A549 (cell line): ENCODE measurements around the gene TUBA4B. TPM values are rescaled to one million over a fixed set of nuclear protein-coding genes. Genes with fewer than 3 reads are reported as not detected.

ENCODE experiments used
- ATAC-seq, 2 experiments: fragments of 200-7000 bp in 1 of 2; fragments of >200 bp in 1 of 2; cut with Nextera tagmentation in 1 of 2; cut with Tn5 transposase in 1 of 2; 3 replicates each; pipeline versions ENCODE4 v1.8.0 to v1.9.1; 2018 to 2020; ENCODE audit warnings: mild to moderate bottlenecking in 1 of 2, moderate library complexity in 1 of 2
- CTCF ChIA-PET: fragments of 300-600 bp; sonication (Branson Sonifier 250); formaldehyde crosslinking; extraction: SDS; loops from one replicate; lab custom pipeline; 2021; ENCODE audit warnings: antibody characterized with exemption, inconsistent platforms; lab: Yijun Ruan, JAX
- POLR2A ChIA-PET: fragments of 350-600 bp; formaldehyde crosslinking; extraction: SDS; loops from one replicate; lab custom pipeline; 2021; ENCODE audit warnings: antibody characterized with exemption, inconsistent platforms; lab: Yijun Ruan, JAX
- DNase-seq, 2 experiments: peaks; one replicate each; pipeline versions ENCODE4 v3.0.0 to v3.0.0-alpha.2; 2011 to 2016; ENCODE audit warnings: low read depth in 1 of 2, low spot score in 1 of 2
- FAIRE-seq: peaks from 2 replicates; lab custom pipeline; 2011; peaks lifted over from hg19 to GRCh38; lab: Jason Lieb, UNC
- H3K27ac ChIP-seq, 2 experiments: fragments of >200 bp; sonication (Bioruptor Twin); formaldehyde crosslinking; 3 replicates each; pipeline ENCODE4 v1.5.1; 2016 to 2017
- H3K4me1 ChIP-seq: fragments of >200 bp; sonication (Bioruptor Twin); formaldehyde crosslinking; 3 replicates; pipeline ENCODE4 v1.6.1; 2016
- H3K4me2 ChIP-seq: fragments of >200 bp; sonication (Bioruptor Twin); formaldehyde crosslinking; 3 replicates; pipeline ENCODE4 v1.6.1; 2016
- H3K4me3 ChIP-seq: fragments of >200 bp; sonication (Bioruptor Twin); formaldehyde crosslinking; 3 replicates; pipeline ENCODE4 v1.5.1; 2016
- H3K9me3 ChIP-seq: fragments of >200 bp; sonication (Bioruptor Twin); formaldehyde crosslinking; 3 replicates; pipeline ENCODE4 v1.6.1; 2016
- BHLHE40 ChIP-seq: IDR thresholded peaks from 2 replicates; pipeline ENCODE4 v1.6.1; 2012; ENCODE audit warnings: low read depth, low read length, inconsistent platforms
- CHD2 ChIP-seq: fragments of 150-350 bp; IDR thresholded peaks from 2 replicates; pipeline ENCODE4 v1.6.1; 2014; ENCODE audit warnings: low read length; ENCODE audit not compliant: partially characterized antibody
- FOSB ChIP-seq: fragments of 250-450 bp; sonication (Bioruptor Pico); IDR thresholded peaks from 2 replicates; pipeline ENCODE4 v1.5.0; 2020; ENCODE audit warnings: mild to moderate bottlenecking, moderate library complexity
- FOSL2 ChIP-seq, 2 experiments: fragments of 450-650 bp in 1 of 2; fragments of >200 bp in 1 of 2; sonication (Bioruptor Twin) in 1 of 2; formaldehyde crosslinking; IDR thresholded peaks; 2 replicates each; pipeline versions ENCODE4 v1.5.0 to v1.6.1; 2016 to 2020; ENCODE audit warnings: mild to moderate bottlenecking in 1 of 2, moderate library complexity in 1 of 2
- GATA3 ChIP-seq: IDR thresholded peaks from 2 replicates; pipeline ENCODE4 v1.6.1; 2012; ENCODE audit warnings: borderline replicate concordance
- HES2 ChIP-seq: fragments of >200 bp; sonication (Bioruptor Twin); formaldehyde crosslinking; IDR thresholded peaks from 2 replicates; pipeline ENCODE4 v1.6.1; 2016
- HEYL ChIP-seq: fragments of 250-450 bp; sonication (Bioruptor Pico); IDR thresholded peaks from 2 replicates; pipeline ENCODE4 v1.8.0; 2021; ENCODE audit warnings: mild to moderate bottlenecking, moderate library complexity
- HMGXB4 ChIP-seq: fragments of 250-450 bp; sonication (Bioruptor Pico); IDR thresholded peaks from 2 replicates; pipeline ENCODE4 v1.5.0; 2021; ENCODE audit warnings: mild to moderate bottlenecking, moderate library complexity, borderline replicate concordance
- JUNB ChIP-seq: fragments of >200 bp; sonication (Bioruptor Twin); formaldehyde crosslinking; IDR thresholded peaks from 2 replicates; pipeline ENCODE4 v1.6.1; 2016
- KDM1A ChIP-seq: fragments of 200-600 bp; sonication (generic); IDR thresholded peaks from 2 replicates; pipeline ENCODE4 v1.6.1; 2016; ENCODE audit warnings: low read depth, mild to moderate bottlenecking
- MAFK ChIP-seq: fragments of 450-650 bp; IDR thresholded peaks from 2 replicates; pipeline ENCODE4 v1.6.1; 2014; ENCODE audit not compliant: partially characterized antibody
- NPAS2 ChIP-seq: fragments of 250-450 bp; sonication (Bioruptor Pico); IDR thresholded peaks from 2 replicates; pipeline ENCODE4 v1.8.0; 2022; ENCODE audit warnings: mild to moderate bottlenecking, moderate library complexity, borderline replicate concordance
- POLR2AphosphoS2 ChIP-seq: conservative IDR thresholded peaks from 2 replicates; pipeline ENCODE4 v1.6.1; 2012; ENCODE audit warnings: low read length, improper control_type of control experiment, inconsistent platforms
- RARB ChIP-seq: fragments of 250-450 bp; sonication (Bioruptor Pico); IDR thresholded peaks from 2 replicates; pipeline ENCODE4 v1.8.0; 2021; ENCODE audit warnings: mild to moderate bottlenecking, moderate library complexity
- SMC3 ChIP-seq: fragments of >200 bp; sonication (Bioruptor Twin); formaldehyde crosslinking; IDR thresholded peaks from 3 replicates; pipeline ENCODE4 v1.6.1; 2018; ENCODE audit warnings: inconsistent platforms
- TFCP2L1 ChIP-seq: fragments of 250-450 bp; sonication (Bioruptor Pico); IDR thresholded peaks from 2 replicates; pipeline ENCODE4 v1.5.0; 2021; ENCODE audit warnings: mild to moderate bottlenecking
- ZFP36 ChIP-seq: fragments of 450-650 bp; IDR thresholded peaks from 2 replicates; pipeline ENCODE4 v1.6.1; 2014; ENCODE audit warnings: borderline replicate concordance; ENCODE audit not compliant: partially characterized antibody
- WGBS: methylation state at CpG from one replicate; pipeline ENCODE4 v1.1.6; 2017; ENCODE audit errors: missing lambda C conversion rate; 5-methylcytosine and 5-hydroxymethylcytosine counted together
- polyA plus RNA-seq, 4 experiments: library from polyadenylated mRNA; depleted of rRNA in 3 of 4; stranded (reverse); fragments of >200 nt; fragmentation: RNase III in 1 of 4; extraction: RNeasy Plus Mini Kit Qiagen cat#74134 plus additional on column Dnase treatment in 1 of 4; gene quantifications; 2 replicates in 3 of 4; 3 replicates in 1 of 4; pipeline ENCODE4 v1.2.3, GENCODE V29; 2011 to 2017

Gene TUBA4B
- polyA plus RNA-seq, 2 of the 4 experiments (the other 2 are of a cell fraction) = 0.71 to 0.94 TPM

- POLR2A ChIA-PET = no interaction called here
Measured at GRCh38 chr2:219289195-219289536, 36.1 kb downstream of the TUBA4B start.

GRCh38 chr2:219289537-219290361 lies 36.7 kb downstream of the TUBA4B start:
- Histone ChIP-seq H3K9me3 (no peaks in the 10 kb centered on the region), H3K4me2 (peak overlapping the region; percentile 31), H3K27ac (peak overlapping the region; percentile 36 to 66; a peak in 5 of 6 replicates), H3K4me3 (no peak overlapping the region), H3K4me1 (peaks cover 27% of the 10 kb centered on the region)
- CTCF ChIA-PET = interaction anchor here (1.1 to 16.3 kb wide), 11 partner anchors 9 to 240 kb away, joined by 3 to 540 read pairs (median 7); partner anchors contain the start of genes ANKZF1, ATG9A, CNPPD1 and DNAJB2
- FAIRE-seq (no peak), DNase-seq (no peak), ATAC-seq (peak; percentile 9 to 32; a peak in 4 of 6 replicates)
- TF ChIP-seq RARB (CRISPR knock-in tag) (no peak), CHD2 (no peak), FOSL2 (IDR thresholded peaks at IDR 0.05) (no peak), FOSL2 (CRISPR knock-in tag; IDR thresholded peaks at IDR 0.05) (no peak), GATA3 (no peak), JUNB (no peak), TFCP2L1 (CRISPR knock-in tag) (no peak), ZFP36 (no peak), MAFK (no peak), NPAS2 (CRISPR knock-in tag) (no peak), FOSB (CRISPR knock-in tag) (no peak), KDM1A (no peak), BHLHE40 (no peak), HEYL (CRISPR knock-in tag) (no peak)
- POLR2A ChIA-PET = no interaction called here
- 57% methylated on average over 16 of the region's 16 CpGs for WGBS

More at GRCh38 chr2:219289195-219289536, 36.1 kb downstream of the TUBA4B start:
- Histone ChIP-seq H3K4me3 (no peak overlapping the region), H3K4me1 (peaks cover 25% of the 10 kb centered on the region), H3K27ac (peak overlapping the region in 1 of 2 experiments; percentile 66; a peak in 3 of 6 replicates), H3K4me2 (peak overlapping the region; percentile 31; the same call in 2 of the 3 replicates), H3K9me3 (no peaks in the 10 kb centered on the region)
- ATAC-seq (no peak), FAIRE-seq (no peak), DNase-seq (no peak)
- CTCF ChIA-PET = interaction anchor here (0.7 to 16.3 kb wide), 6 partner anchors 9 to 129 kb away, joined by 4 to 540 read pairs (median 46); partner anchors contain the start of genes ANKZF1, ATG9A, DNAJB2 and NHEJ1
- WGBS = 70% methylated on average over 6 of the region's 6 CpGs
- TF ChIP-seq ZFP36 = no peak
- TF ChIP-seq POLR2AphosphoS2 = no peak
- no peak for TF ChIP-seq HES2
- no peak for TF ChIP-seq HMGXB4 (CRISPR knock-in tag)
- peak; percentile 35; the same call in 1 of the 2 replicates for TF ChIP-seq KDM1A
- TF ChIP-seq, all 56 proteins: peak for 1

GRCh38 chr2:219290381-219291171 lies 37.5 kb downstream of the TUBA4B start:
- Histone ChIP-seq H3K9me3 (no peaks in the 10 kb centered on the region), H3K4me2 (no peak overlapping the region), H3K4me3 (no peak overlapping the region), H3K27ac (peak overlapping the region; percentile 36 to 66; a peak in 4 of 6 replicates), H3K4me1 (peaks cover 30% of the 10 kb centered on the region)
- ATAC-seq (no peak), FAIRE-seq (no peak), DNase-seq (no peak)
- CTCF ChIA-PET = interaction anchor here (0.6 to 16.3 kb wide), 12 partner anchors 8 to 337 kb away, joined by 3 to 540 read pairs (median 32); partner anchors contain the start of genes ANKZF1, ATG9A, CNPPD1 and DNAJB2
- WGBS = 81% methylated on average over 14 of the region's 16 CpGs
- POLR2A ChIA-PET = interaction anchor here (0.9 kb wide), 1 partner anchor 12 kb away, joined by 3 read pairs; the partner anchor contains the start of gene DNAJB2
- no peak for TF ChIP-seq SMC3
- TF ChIP-seq, all 56 proteins: peak for 0
